Fibroblast of lung (primary cell): ENCODE results near the gene NXPE3.
"Not testable (repeated sequence)": the region's sequence is repeated elsewhere in the genome, so short reads cannot be mapped to it uniquely, and the experiment has no call there.

Source experiments
- EZH2 ChIP-seq: IDR thresholded peaks from 2 replicates; pipeline ENCODE4 v1.5.1; 2012; ENCODE audit warnings: low read length, control low read depth, mild to moderate bottlenecking; ENCODE audit errors: missing control alignments
- TF ChIP-seq, protein P1 (sequence below), 2 donors: IDR thresholded peaks in 1 of 2; conservative IDR thresholded peaks in 1 of 2; 1 replicate in 1 of 2; 2 replicates in 1 of 2; pipeline ENCODE4 v1.5.1; 2011 to 2012; ENCODE audit warnings: low read length in 2 of 2, control low read depth in 1 of 2, inconsistent platforms in 1 of 2, low read depth in 1 of 2, mild to moderate bottlenecking in 1 of 2

GRCh38 chr3:101745934-101746333, 33.1 kb upstream of the NXPE3 start:
- TF ChIP-seq, protein P1, sequence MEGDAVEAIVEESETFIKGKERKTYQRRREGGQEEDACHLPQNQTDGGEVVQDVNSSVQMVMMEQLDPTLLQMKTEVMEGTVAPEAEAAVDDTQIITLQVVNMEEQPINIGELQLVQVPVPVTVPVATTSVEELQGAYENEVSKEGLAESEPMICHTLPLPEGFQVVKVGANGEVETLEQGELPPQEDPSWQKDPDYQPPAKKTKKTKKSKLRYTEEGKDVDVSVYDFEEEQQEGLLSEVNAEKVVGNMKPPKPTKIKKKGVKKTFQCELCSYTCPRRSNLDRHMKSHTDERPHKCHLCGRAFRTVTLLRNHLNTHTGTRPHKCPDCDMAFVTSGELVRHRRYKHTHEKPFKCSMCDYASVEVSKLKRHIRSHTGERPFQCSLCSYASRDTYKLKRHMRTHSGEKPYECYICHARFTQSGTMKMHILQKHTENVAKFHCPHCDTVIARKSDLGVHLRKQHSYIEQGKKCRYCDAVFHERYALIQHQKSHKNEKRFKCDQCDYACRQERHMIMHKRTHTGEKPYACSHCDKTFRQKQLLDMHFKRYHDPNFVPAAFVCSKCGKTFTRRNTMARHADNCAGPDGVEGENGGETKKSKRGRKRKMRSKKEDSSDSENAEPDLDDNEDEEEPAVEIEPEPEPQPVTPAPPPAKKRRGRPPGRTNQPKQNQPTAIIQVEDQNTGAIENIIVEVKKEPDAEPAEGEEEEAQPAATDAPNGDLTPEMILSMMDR (conservative IDR thresholded peaks at IDR 0.05 in 1 of 2, IDR thresholded peaks at IDR 0.05 in 1 of 2; ENCODE audit: low read depth in 1 of 2, low read length in 2 of 2) = not testable (repeated sequence)
- TF ChIP-seq EZH2 = not testable (repeated sequence)
